Lung (tissue), 12 donors: ENCODE measurements around the gene RALGAPA2. TPM values are rescaled to one million over a fixed set of nuclear protein-coding genes. Genes with fewer than 3 reads are reported as not detected.

Experiments used
- ATAC-seq: fragments of 200-7000 bp; cut with Tn5 transposase; one replicate; pipeline ENCODE4 v1.9.1; 2020; ENCODE audit warnings: moderate number of reproducible peaks; ENCODE audit not compliant: insufficient read depth, low FRiP score
- DNase-seq, 3 donors: peaks; one replicate each; pipeline ENCODE4 v3.0.0-alpha.2; 2013 to 2017
- H3K27ac ChIP-seq, 2 donors: one replicate each; pipeline ENCODE4 v1.5.1; 2013; ENCODE audit warnings: mild to moderate bottlenecking in 2 of 2, moderate library complexity in 2 of 2, control low read depth in 1 of 2, inconsistent platforms in 1 of 2, low read depth in 1 of 2, low read length in 1 of 2
- H3K27me3 ChIP-seq, 3 donors: one replicate each; pipeline ENCODE4 v1.5.1; 2013; ENCODE audit warnings: low read length in 2 of 3; ENCODE audit not compliant: control insufficient read depth in 3 of 3, insufficient read depth in 3 of 3
- H3K36me3 ChIP-seq, 4 donors: one replicate each; pipeline ENCODE4 v1.5.1; 2013; ENCODE audit warnings: low read length in 4 of 4, mild to moderate bottlenecking in 1 of 4, moderate library complexity in 1 of 4; ENCODE audit not compliant: control insufficient read depth in 4 of 4, insufficient read depth in 4 of 4
- H3K4me1 ChIP-seq, 5 donors: one replicate each; pipeline ENCODE4 v1.5.1; 2013; ENCODE audit warnings: low read length in 5 of 5, mild to moderate bottlenecking in 2 of 5, moderate library complexity in 1 of 5; ENCODE audit not compliant: control insufficient read depth in 5 of 5, insufficient read depth in 5 of 5
- H3K4me3 ChIP-seq: one replicate; pipeline ENCODE4 v1.5.1; 2013; ENCODE audit warnings: mild to moderate bottlenecking, control low read depth, moderate library complexity
- H3K9ac ChIP-seq, 2 donors: one replicate each; pipeline ENCODE4 v1.5.1; 2013; ENCODE audit warnings: low read length in 2 of 2, control low read depth in 1 of 2; ENCODE audit not compliant: insufficient read depth in 1 of 2
- H3K9me3 ChIP-seq, 4 donors: one replicate each; pipeline ENCODE4 v1.5.1; 2013; ENCODE audit warnings: low read length in 3 of 4, mild to moderate bottlenecking in 1 of 4, moderate library complexity in 1 of 4; ENCODE audit not compliant: control insufficient read depth in 4 of 4, insufficient read depth in 3 of 4
- CTCF ChIP-seq: IDR thresholded peaks from 2 replicates; pipeline ENCODE4 v1.5.1; 2012; ENCODE audit warnings: mild to moderate bottlenecking; ENCODE audit errors: control extremely low read depth, extremely low read depth
- WGBS, 2 donors: extraction: QIAGEN DNeasy Blood & Tissue Kit; methylation state at CpG; one replicate each; pipeline ENCODE4 v1.1.7; 2013; 5-methylcytosine and 5-hydroxymethylcytosine counted together
- polyA plus RNA-seq, 2 donors: library from polyadenylated mRNA; stranded (reverse); fragments of 200-250 nt; gene quantifications; one replicate each; pipeline ENCODE4 v1.2.1, GENCODE V29; 2013
- total RNA-seq, 2 donors: library from RNA; depleted of rRNA in 1 of 2; stranded (reverse); fragments of >200 nt in 1 of 2; gene quantifications; one replicate each; pipeline ENCODE4 v1.2.1, GENCODE V29; 2014 to 2021
- donor health status: control.
- donor health status: control.
- donor health status: Bipolar disorder and iron deficiency.
- donor health status: healthy.
- donor health status: DM: yes; HTN: yes; CAD: no.

The RALGAPA2 gene
- total and polyA plus RNA-seq, 4 donors = 12.1 to 83.4 (median 55.6) TPM

- H3K9me3 ChIP-seq = no peaks in the 10 kb centered on the region
- no peak overlapping the region for H3K4me3 ChIP-seq
- H3K9ac ChIP-seq = no peak overlapping the region
- no peak overlapping the region for H3K27ac ChIP-seq
- ATAC-seq (no peak), DNase-seq (no peak)
- H3K4me1 ChIP-seq = peaks cover 4 to 14% (median 7%) of the 10 kb centered on the region in 5 donors
- WGBS, 2 donors = 49 to 78% methylated on average over 2 of the region's 2 CpGs
- TF ChIP-seq CTCF = no peak
- no peaks in the 10 kb centered on the region for H3K27me3 ChIP-seq
- H3K36me3 ChIP-seq = peaks cover 0 to 15% (median 4%) of the 10 kb centered on the region in 4 donors
Observed at GRCh38 chr20:20456741-20457140, 255.7 kb downstream of the RALGAPA2 start.

DNA sequence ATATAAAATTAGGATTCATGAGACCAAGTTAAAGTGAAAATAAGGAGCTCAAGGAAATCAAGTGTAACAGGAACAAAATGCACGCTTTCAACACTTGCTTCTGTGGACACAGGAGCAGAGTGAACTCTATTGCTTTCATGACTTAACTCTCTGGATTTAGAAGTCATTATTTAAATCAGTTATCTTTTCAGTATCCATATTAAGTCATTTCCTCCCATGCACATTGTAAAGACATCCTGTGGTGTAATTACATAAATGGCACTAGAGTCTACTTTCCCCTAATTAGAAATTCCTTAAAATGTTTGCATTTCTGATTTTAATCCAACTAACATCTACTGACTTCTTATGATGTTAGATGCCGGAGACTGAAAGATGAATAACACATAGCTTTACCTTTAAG, 256.5 kb downstream of the RALGAPA2 start:
- H3K4me1 ChIP-seq = peaks cover 4 to 21% (median 7%) of the 10 kb centered on the region in 5 donors
- no peak overlapping the region for H3K4me3 ChIP-seq
- no peak overlapping the region for H3K9ac ChIP-seq
- no peak for TF ChIP-seq CTCF
- DNase-seq (no peak), ATAC-seq (no peak)
- WGBS, 2 donors = 75 to 91% methylated on average over 2 of the region's 2 CpGs
- no peaks in the 10 kb centered on the region for H3K27me3 ChIP-seq
- H3K27ac ChIP-seq = no peak overlapping the region
- peaks cover 0 to 14% (median 4%) of the 10 kb centered on the region in 4 donors for H3K36me3 ChIP-seq
- H3K9me3 ChIP-seq = no peaks in the 10 kb centered on the region

DNA sequence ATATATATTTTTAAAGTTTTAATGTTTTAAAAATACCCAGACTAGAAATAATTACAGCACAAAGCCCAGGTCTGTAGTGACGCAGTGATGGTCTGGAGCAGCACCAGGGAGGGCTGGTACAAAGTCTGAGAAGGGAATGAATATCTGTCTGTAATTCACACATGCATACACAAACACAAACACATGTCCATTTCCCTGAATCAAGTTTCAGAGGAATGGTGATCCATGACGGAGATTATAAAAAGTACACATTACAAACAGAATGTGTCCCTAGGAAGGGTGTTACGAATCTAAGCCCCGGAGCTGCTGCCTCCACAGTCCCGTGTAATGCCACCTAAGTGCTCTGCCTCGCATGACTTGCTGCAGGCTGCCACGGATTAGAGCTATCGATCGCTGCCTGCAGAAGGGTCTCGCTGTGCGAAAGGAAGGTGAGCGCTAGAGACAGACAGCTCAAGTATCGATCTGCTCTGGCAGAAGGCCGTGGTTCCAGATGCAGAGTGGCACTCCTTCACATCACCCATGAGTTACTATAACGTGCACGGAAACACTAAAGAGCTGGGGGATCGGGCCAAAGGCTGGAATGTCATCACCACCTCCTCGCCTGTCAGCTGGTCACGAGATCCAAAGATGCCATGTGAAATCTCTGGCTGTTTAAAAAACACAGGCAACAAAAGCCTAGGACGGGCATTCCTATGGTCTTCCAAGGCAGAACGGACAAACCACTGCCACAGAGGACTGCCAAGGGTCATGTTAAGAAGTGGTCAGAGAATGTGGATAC, 257.4 kb downstream of the RALGAPA2 start:
- H3K9ac ChIP-seq = no peak overlapping the region
- H3K36me3 ChIP-seq = peaks cover 0 to 12% (median 4%) of the 10 kb centered on the region in 4 donors
- TF ChIP-seq CTCF = no peak
- DNase-seq (no peak), ATAC-seq (no peak)
- no peaks in the 10 kb centered on the region for H3K27me3 ChIP-seq
- peaks cover 4 to 28% (median 9%) of the 10 kb centered on the region in 5 donors for H3K4me1 ChIP-seq
- no peaks in the 10 kb centered on the region for H3K9me3 ChIP-seq
- no peak overlapping the region for H3K27ac ChIP-seq
- 96 to 97% methylated on average over 21 of the region's 21 CpGs for WGBS, 2 donors
- no peak overlapping the region for H3K4me3 ChIP-seq
